ENCODE measurements around the gene REV1. TPM values are rescaled to one million over a fixed set of nuclear protein-coding genes. Genes with fewer than 3 reads are reported as not detected.
A peak's percentile ranks its signal among the peaks of the same experiment; 100 is the strongest.

The REV1 gene
- total RNA-seq, 2 experiments from 2014 or later = 51.6 to 68.1 TPM

- no peaks in the 10 kb centered on the region for H3K9me2 ChIP-seq (ENCODE audit: insufficient read depth, low read length)
- CTCF ChIA-PET (ENCODE audit: unreplicated experiment) = no interaction called here
- H2AFZ ChIP-seq (ENCODE audit: low read length) = no peak overlapping the region
- H3K27ac ChIP-seq (ENCODE audit: low read depth, low read length, poor library complexity, severe bottlenecking) = no peak overlapping the region
- no peak overlapping the region for H3K4me3 ChIP-seq (ENCODE audit: low read depth, low read length, poor library complexity, severe bottlenecking)
- peaks cover 71% of the 10 kb centered on the region for H3K36me3 ChIP-seq (ENCODE audit: insufficient read depth, low read length)
- intact Hi-C loops (cut with micrococcal nuclease; ENCODE audit: unreplicated experiment) = no loop called here
- H4K20me1 ChIP-seq (ENCODE audit: insufficient read depth, low read length) = no peaks in the 10 kb centered on the region; the same call in 1 of the 2 replicates
- no peaks in the 10 kb centered on the region for H3K79me2 ChIP-seq (ENCODE audit: insufficient read depth, low read depth, low read length)
- no peak for DNase-seq (ENCODE audit: low spot score)
- POLR2A ChIA-PET = no interaction called here
- no peaks in the 10 kb centered on the region for H3K4me1 ChIP-seq (ENCODE audit: insufficient read depth, low read length, poor library complexity, severe bottlenecking)
- TSS peak; percentile 61 for BruUV-seq (replicated peaks)
- H3K4me2 ChIP-seq (ENCODE audit: low read length) = no peak overlapping the region
- TF ChIP-seq CTCF (conservative IDR thresholded peaks at IDR 0.05; ENCODE audit: low read length) (no peak), EZH2phosphoT487 (IDR thresholded peaks at IDR 0.05; ENCODE audit: borderline replicate concordance, low read depth, low read length) (no peak)
- no peaks in the 10 kb centered on the region for H3K9me3 ChIP-seq (ENCODE audit: low read length)
These were observed 99.9 kb downstream of the REV1 start for GRCh38 chr2:99389946-99390345.

GRCh38 chr2:99389371-99389770 is 100.4 kb downstream of the REV1 start:
- CTCF ChIA-PET (ENCODE audit: unreplicated experiment) = no interaction called here
- no peak for TF ChIP-seq EZH2phosphoT487 (IDR thresholded peaks at IDR 0.05; ENCODE audit: borderline replicate concordance, low read depth, low read length)
- no peak for TF ChIP-seq CTCF (conservative IDR thresholded peaks at IDR 0.05; ENCODE audit: low read length)
- H3K36me3 ChIP-seq (ENCODE audit: insufficient read depth, low read length) = peaks cover 69% of the 10 kb centered on the region
- no peaks in the 10 kb centered on the region for H3K9me3 ChIP-seq (ENCODE audit: low read length)
- H3K4me3 ChIP-seq (ENCODE audit: low read depth, low read length, poor library complexity, severe bottlenecking) = no peak overlapping the region
- no TSS peak for BruUV-seq (replicated peaks)
- POLR2A ChIA-PET = no interaction called here
- intact Hi-C loops (cut with micrococcal nuclease; ENCODE audit: unreplicated experiment) = no loop called here
- no peak for DNase-seq (ENCODE audit: low spot score)
- no peaks in the 10 kb centered on the region for H3K4me1 ChIP-seq (ENCODE audit: insufficient read depth, low read length, poor library complexity, severe bottlenecking)
- H4K20me1 ChIP-seq (ENCODE audit: insufficient read depth, low read length) = no peaks in the 10 kb centered on the region; the same call in 1 of the 2 replicates
- H3K9me2 ChIP-seq (ENCODE audit: insufficient read depth, low read length) = no peaks in the 10 kb centered on the region
- no peak overlapping the region for H3K27ac ChIP-seq (ENCODE audit: low read depth, low read length, poor library complexity, severe bottlenecking)
- H2AFZ ChIP-seq (ENCODE audit: low read length) = no peak overlapping the region
- no peak overlapping the region for H3K4me2 ChIP-seq (ENCODE audit: low read length)
- H3K79me2 ChIP-seq (ENCODE audit: insufficient read depth, low read depth, low read length) = no peaks in the 10 kb centered on the region

- Histone ChIP-seq H3K27ac (ENCODE audit: low read depth, low read length, poor library complexity, severe bottlenecking) (no peak overlapping the region), H3K79me2 (ENCODE audit: insufficient read depth, low read depth, low read length) (no peaks in the 10 kb centered on the region), H3K9me2 (ENCODE audit: insufficient read depth, low read length) (no peaks in the 10 kb centered on the region), H4K20me1 (ENCODE audit: insufficient read depth, low read length) (no peaks in the 10 kb centered on the region; the same call in 1 of the 2 replicates), H2AFZ (ENCODE audit: low read length) (no peak overlapping the region), H3K36me3 (ENCODE audit: insufficient read depth, low read length) (peaks cover 68% of the 10 kb centered on the region), H3K4me3 (ENCODE audit: low read depth, low read length, poor library complexity, severe bottlenecking) (no peak overlapping the region), H3K4me2 (ENCODE audit: low read length) (no peak overlapping the region), H3K9me3 (ENCODE audit: low read length) (no peaks in the 10 kb centered on the region), H3K4me1 (ENCODE audit: insufficient read depth, low read length, poor library complexity, severe bottlenecking) (no peaks in the 10 kb centered on the region)
- no peak for DNase-seq (ENCODE audit: low spot score)
- BruUV-seq (replicated peaks) = no TSS peak
- ChIA-PET POLR2A (no interaction called here), CTCF (ENCODE audit: unreplicated experiment) (no interaction called here)
- intact Hi-C loops (cut with micrococcal nuclease; ENCODE audit: unreplicated experiment) = no loop called here
- TF ChIP-seq EZH2phosphoT487 (IDR thresholded peaks at IDR 0.05; ENCODE audit: borderline replicate concordance, low read depth, low read length) (no peak), CTCF (conservative IDR thresholded peaks at IDR 0.05; ENCODE audit: low read length) (no peak)
These were observed 100.9 kb downstream of the REV1 start for GRCh38 chr2:99388892-99389291.
